DND-41 (cell line): Measurements from ENCODE around the gene CCDC88A.
"Not testable (repeated sequence)": the region's sequence is repeated elsewhere in the genome, so short reads cannot be mapped to it uniquely, and the experiment has no call there.

ENCODE experiments used
- ATAC-seq: fragments of 200-7000 bp; cut with Tn5 transposase; 3 replicates; pipeline ENCODE4 v1.9.1; 2021; ENCODE audit warnings: low read depth; ENCODE audit not compliant: insufficient read depth
- DNase-seq: peaks from one replicate; pipeline ENCODE4 v3.0.0-alpha.2; 2020
- H2AFZ ChIP-seq: 2 replicates; pipeline ENCODE4 v1.6.0; 2012; ENCODE audit warnings: low read depth, low read length
- H3K27ac ChIP-seq: 2 replicates; pipeline ENCODE4 v1.5.1; 2012; ENCODE audit warnings: low read length, inconsistent platforms
- H3K27me3 ChIP-seq: fragments of 200-600 bp; sonication (generic); 2 replicates; pipeline ENCODE4 v1.6.0; 2012; ENCODE audit warnings: low read length, mild to moderate bottlenecking, inconsistent platforms; ENCODE audit not compliant: insufficient read depth, poor library complexity
- H3K36me3 ChIP-seq: 2 replicates; pipeline ENCODE4 v1.5.1; 2012; ENCODE audit warnings: low read length, inconsistent platforms; ENCODE audit not compliant: insufficient read depth
- H3K4me1 ChIP-seq: 2 replicates; pipeline ENCODE4 v1.5.1; 2012; ENCODE audit warnings: mild to moderate bottlenecking, low read length; ENCODE audit not compliant: insufficient read depth
- H3K4me2 ChIP-seq: 2 replicates; pipeline ENCODE4 v1.6.0; 2012; ENCODE audit warnings: mild to moderate bottlenecking, moderate library complexity, low read length, inconsistent platforms; ENCODE audit not compliant: insufficient read depth
- H3K4me3 ChIP-seq, 2 experiments: fragments of 200-600 bp in 1 of 2; shearing (Covaris generic) in 1 of 2; 2 replicates each; pipeline ENCODE4 v1.5.1; 2012 to 2016; ENCODE audit warnings: inconsistent platforms in 2 of 2, low read length in 2 of 2, mild to moderate bottlenecking in 2 of 2, low read depth in 1 of 2, moderate library complexity in 1 of 2
- H3K79me2 ChIP-seq: 2 replicates; pipeline ENCODE4 v1.6.0; 2012; ENCODE audit warnings: low read length, inconsistent platforms; ENCODE audit not compliant: insufficient read depth
- H3K9ac ChIP-seq: 2 replicates; pipeline ENCODE4 v1.6.0; 2012; ENCODE audit warnings: low read depth, mild to moderate bottlenecking, inconsistent platforms, low read length, moderate library complexity
- H3K9me3 ChIP-seq: 2 replicates; pipeline ENCODE4 v1.5.1; 2012; ENCODE audit warnings: low read length, moderate library complexity, mild to moderate bottlenecking, inconsistent platforms; ENCODE audit not compliant: insufficient read depth, severe bottlenecking
- H4K20me1 ChIP-seq: 2 replicates; pipeline ENCODE4 v1.6.0; 2012; ENCODE audit warnings: low read length; ENCODE audit not compliant: insufficient read depth
- CTCF ChIP-seq: IDR thresholded peaks from 2 replicates; pipeline ENCODE4 v1.5.1; 2012; ENCODE audit warnings: borderline replicate concordance, low read length, moderate library complexity, mild to moderate bottlenecking; ENCODE audit not compliant: poor library complexity, severe bottlenecking; ENCODE audit errors: extremely low read depth
- EZH2 ChIP-seq: IDR thresholded peaks from 3 replicates; pipeline ENCODE4 v1.6.1; 2012; ENCODE audit warnings: borderline replicate concordance, low read depth, mild to moderate bottlenecking, moderate library complexity, low read length, inconsistent platforms; ENCODE audit not compliant: severe bottlenecking

CCDC88A gene

GRCh38 chr2:55282110-55282917, 137.3 kb downstream of the CCDC88A start:
- DNase-seq (peak; percentile 88), ATAC-seq (peak; percentile 95)
- H3K9me3 ChIP-seq = no peaks in the 10 kb centered on the region
- peaks cover 29% of the 10 kb centered on the region for H3K4me1 ChIP-seq
- H3K9ac ChIP-seq = peak overlapping the region; percentile 84
- no peak for TF ChIP-seq CTCF
- TF ChIP-seq EZH2 = no peak
- no peaks in the 10 kb centered on the region for H3K27me3 ChIP-seq
- H4K20me1 ChIP-seq = no peaks in the 10 kb centered on the region
- H3K4me3 ChIP-seq = peak overlapping the region; percentile 47 to 84
- peaks cover 5% of the 10 kb centered on the region; the same call in 1 of the 2 replicates for H3K36me3 ChIP-seq
- H3K4me2 ChIP-seq = peak overlapping the region; percentile 71
- H3K27ac ChIP-seq = peak overlapping the region; percentile 88
- H3K79me2 ChIP-seq = peaks cover 10% of the 10 kb centered on the region
- H2AFZ ChIP-seq = peak overlapping the region; percentile 98

- not testable (repeated sequence) for ATAC-seq, H3K36me3 ChIP-seq, H3K27me3 ChIP-seq, H3K9me3 ChIP-seq, H4K20me1 ChIP-seq, H3K27ac ChIP-seq, DNase-seq
- H3K4me2 ChIP-seq = peak overlapping the region; percentile 71
- H3K79me2 ChIP-seq = peaks cover 10% of the 10 kb centered on the region
- peak overlapping the region in 1 of 2 experiments; percentile 84; a peak in 1 of 4 replicates for H3K4me3 ChIP-seq
- H2AFZ ChIP-seq = peak overlapping the region; percentile 98; the same call in 1 of the 2 replicates
- peaks cover 29% of the 10 kb centered on the region for H3K4me1 ChIP-seq
- H3K9ac ChIP-seq = peak overlapping the region; percentile 84; the same call in 1 of the 2 replicates
Measured at GRCh38 chr2:55280851-55281546, 138.7 kb downstream of the CCDC88A start.

GRCh38 chr2:55279859-55280424, 139.7 kb downstream of the CCDC88A start:
- not testable (repeated sequence) for H3K9me3 ChIP-seq, H3K9ac ChIP-seq, DNase-seq, H2AFZ ChIP-seq, H3K27ac ChIP-seq, H3K4me2 ChIP-seq, H3K36me3 ChIP-seq, H3K4me3 ChIP-seq, H4K20me1 ChIP-seq, H3K27me3 ChIP-seq, ATAC-seq
- Histone ChIP-seq H3K4me1 (peaks cover 29% of the 10 kb centered on the region), H3K79me2 (peaks cover 10% of the 10 kb centered on the region)

- H3K36me3 ChIP-seq, H3K27me3 ChIP-seq, H3K27ac ChIP-seq, H3K4me3 ChIP-seq, H3K4me2 ChIP-seq, H2AFZ ChIP-seq, ATAC-seq, H3K9me3 ChIP-seq, H3K9ac ChIP-seq, DNase-seq, H4K20me1 ChIP-seq: not testable (repeated sequence)
- Histone ChIP-seq H3K79me2 (peaks cover 10% of the 10 kb centered on the region), H3K4me1 (peaks cover 29% of the 10 kb centered on the region)
Measured at GRCh38 chr2:55279214-55279835, 140.3 kb downstream of the CCDC88A start.
